Mucosa of rectum (tissue), 2 donors: Measurements from ENCODE around the gene PRCP.
"Not testable (repeated sequence)": the region's sequence is repeated elsewhere in the genome, so short reads cannot be mapped to it uniquely, and the experiment has no call there.

ENCODE experiments used
- H3K27ac ChIP-seq, 2 donors: one replicate each; pipeline ENCODE4 v1.7.0; 2013; ENCODE audit warnings: inconsistent platforms in 2 of 2, low read depth in 2 of 2, low read length in 2 of 2
- H3K27me3 ChIP-seq, 2 donors: one replicate each; pipeline ENCODE4 v1.7.0; 2013; ENCODE audit warnings: low read length in 2 of 2; ENCODE audit not compliant: control insufficient read depth in 2 of 2, insufficient read depth in 2 of 2
- H3K36me3 ChIP-seq, 2 donors: one replicate each; pipeline ENCODE4 v1.7.0; 2013; ENCODE audit warnings: low read length in 2 of 2; ENCODE audit not compliant: control insufficient read depth in 2 of 2, insufficient read depth in 2 of 2
- H3K4me1 ChIP-seq, 2 donors: one replicate each; pipeline ENCODE4 v1.7.0; 2013; ENCODE audit warnings: low read length in 2 of 2, mild to moderate bottlenecking in 1 of 2; ENCODE audit not compliant: control insufficient read depth in 2 of 2, insufficient read depth in 2 of 2
- H3K4me3 ChIP-seq, 2 donors: one replicate each; pipeline ENCODE4 v1.7.0; 2013; ENCODE audit warnings: low read length in 2 of 2
- H3K9ac ChIP-seq, 2 donors: one replicate each; pipeline ENCODE4 v1.7.0; 2013; ENCODE audit warnings: low read length in 2 of 2, low read depth in 1 of 2, mild to moderate bottlenecking in 1 of 2
- H3K9me3 ChIP-seq, 2 donors: one replicate each; pipeline ENCODE4 v1.7.0; 2013; ENCODE audit warnings: low read length in 2 of 2; ENCODE audit not compliant: control insufficient read depth in 2 of 2
- donor health status: healthy.
- donor health status: Normal muscosa, but diverticular disease.

Gene PRCP

GRCh38 chr11:82932564-82932963 is 32.3 kb upstream of the PRCP start:
- H3K27me3 ChIP-seq = no peaks in the 10 kb centered on the region

GRCh38 chr11:82930734-82931133 is 30.5 kb upstream of the PRCP start:
- H3K4me3 ChIP-seq = no peak overlapping the region
- no peak overlapping the region for H3K27ac ChIP-seq
- no peaks in the 10 kb centered on the region for H3K4me1 ChIP-seq
- H3K36me3 ChIP-seq = no peaks in the 10 kb centered on the region
- H3K9me3 ChIP-seq = no peaks in the 10 kb centered on the region
- no peaks in the 10 kb centered on the region for H3K27me3 ChIP-seq
- H3K9ac ChIP-seq = no peak overlapping the region

More at GRCh38 chr11:82932564-82932963, 32.3 kb upstream of the PRCP start:
- Histone ChIP-seq H3K36me3 (no peaks in the 10 kb centered on the region), H3K4me1 (no peaks in the 10 kb centered on the region), H3K9ac (no peak overlapping the region), H3K9me3 (no peaks in the 10 kb centered on the region), H3K27ac (no peak overlapping the region), H3K4me3 (no peak overlapping the region)

- no peaks in the 10 kb centered on the region for H3K4me1 ChIP-seq
- H3K9me3 ChIP-seq = no peaks in the 10 kb centered on the region
- no peaks in the 10 kb centered on the region for H3K27me3 ChIP-seq
- H3K9ac ChIP-seq = no peak overlapping the region
- no peaks in the 10 kb centered on the region for H3K36me3 ChIP-seq
- no peak overlapping the region for H3K27ac ChIP-seq
- H3K4me3 ChIP-seq = no peak overlapping the region
These were observed 30.0 kb upstream of the PRCP start for GRCh38 chr11:82930229-82930628.

- H3K4me1 ChIP-seq = no peaks in the 10 kb centered on the region
- H3K27ac ChIP-seq = no peak overlapping the region
- H3K36me3 ChIP-seq = no peaks in the 10 kb centered on the region
- no peak overlapping the region for H3K4me3 ChIP-seq
- no peaks in the 10 kb centered on the region for H3K9me3 ChIP-seq
- H3K9ac ChIP-seq = no peak overlapping the region
- no peaks in the 10 kb centered on the region for H3K27me3 ChIP-seq
These were observed 28.9 kb upstream of the PRCP start for GRCh38 chr11:82929121-82929520.

GRCh38 chr11:82927264-82927880 is 27.1 kb upstream of the PRCP start:
- H3K27ac ChIP-seq = no peak overlapping the region
- H3K4me3 ChIP-seq = no peak overlapping the region
- no peak overlapping the region for H3K9ac ChIP-seq
- H3K27me3 ChIP-seq = no peaks in the 10 kb centered on the region
- no peaks in the 10 kb centered on the region for H3K36me3 ChIP-seq
- no peaks in the 10 kb centered on the region for H3K4me1 ChIP-seq
- H3K9me3 ChIP-seq = no peaks in the 10 kb centered on the region

DNA sequence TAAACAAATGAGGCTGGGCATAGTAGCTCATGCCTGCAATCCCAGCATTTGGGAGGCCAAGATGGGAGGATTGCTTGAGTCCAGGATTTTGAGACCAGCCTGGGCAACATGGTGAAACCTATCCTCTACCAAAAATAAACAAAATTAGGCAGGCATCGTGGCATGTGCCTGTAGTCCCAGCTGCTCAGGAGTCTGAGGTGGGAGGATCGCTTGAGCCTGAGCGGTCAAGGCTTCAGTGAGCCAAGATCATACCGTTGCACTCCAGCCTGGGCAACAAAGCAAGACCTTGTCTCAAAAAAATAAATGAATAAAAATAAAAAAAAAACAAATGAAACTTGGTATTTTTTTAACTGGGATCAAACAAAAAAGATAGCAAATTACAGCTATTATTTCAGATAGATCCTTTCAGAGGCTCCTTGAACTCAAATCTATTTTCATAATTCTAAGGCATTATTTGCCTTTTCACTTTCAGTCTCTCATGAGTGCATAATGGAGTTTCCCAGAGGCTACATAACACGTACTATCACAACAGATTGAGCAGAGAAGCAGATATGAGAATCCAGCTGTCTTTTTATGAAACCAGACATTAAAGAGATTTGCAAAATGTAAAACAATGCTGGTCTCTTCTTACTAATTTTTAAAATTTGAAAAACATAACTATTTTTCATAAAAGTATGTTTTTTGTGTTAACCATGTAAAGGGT is 24.4 kb upstream of the PRCP start:
- H3K9me3 ChIP-seq = no peaks in the 10 kb centered on the region
- H3K27me3 ChIP-seq = no peaks in the 10 kb centered on the region
- H3K4me1 ChIP-seq = no peaks in the 10 kb centered on the region
- no peak overlapping the region for H3K27ac ChIP-seq
- no peaks in the 10 kb centered on the region for H3K36me3 ChIP-seq
- no peak overlapping the region for H3K4me3 ChIP-seq
- no peak overlapping the region for H3K9ac ChIP-seq

DNA sequence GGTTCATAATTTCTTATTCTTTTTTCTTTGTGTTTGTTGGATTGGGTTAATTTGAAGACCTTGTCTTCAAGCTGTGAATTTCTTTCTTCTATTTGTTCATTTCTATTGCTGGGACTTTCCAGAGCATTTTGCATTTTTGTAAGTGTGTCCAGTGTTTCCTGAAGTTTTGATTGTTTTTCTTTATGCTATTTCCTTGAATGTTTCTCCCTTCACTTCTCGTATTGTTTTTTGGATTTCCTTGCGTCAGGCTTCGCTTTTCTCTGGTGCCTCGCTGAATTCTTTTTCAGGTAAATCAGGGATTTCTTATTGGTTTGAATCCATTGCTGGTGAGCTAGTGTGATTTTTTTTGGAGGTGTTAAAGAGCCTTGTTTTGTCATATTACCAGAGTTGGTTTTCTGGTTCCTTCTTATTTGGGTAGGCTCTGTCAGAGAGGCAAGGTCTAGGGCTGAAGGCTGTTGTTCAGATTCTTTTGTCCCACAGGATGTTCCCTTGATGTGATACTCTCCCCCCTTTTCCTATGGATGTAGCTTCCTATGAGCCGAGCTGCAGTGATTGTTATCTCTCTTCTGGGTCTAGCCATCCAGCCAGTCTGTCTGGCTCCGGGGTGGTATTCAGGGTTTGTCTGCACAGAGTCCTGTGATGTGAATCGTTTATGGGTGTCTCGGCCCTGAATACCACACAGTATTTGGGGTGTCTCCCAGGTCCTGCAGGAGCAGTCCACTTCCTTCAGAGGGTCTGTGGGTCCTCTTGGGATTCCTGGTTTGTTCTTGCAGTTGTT is 22.4 kb upstream of the PRCP start:
- H3K36me3 ChIP-seq, H3K9me3 ChIP-seq, H3K27me3 ChIP-seq, H3K9ac ChIP-seq, H3K4me3 ChIP-seq, H3K27ac ChIP-seq, H3K4me1 ChIP-seq: not testable (repeated sequence)

DNA sequence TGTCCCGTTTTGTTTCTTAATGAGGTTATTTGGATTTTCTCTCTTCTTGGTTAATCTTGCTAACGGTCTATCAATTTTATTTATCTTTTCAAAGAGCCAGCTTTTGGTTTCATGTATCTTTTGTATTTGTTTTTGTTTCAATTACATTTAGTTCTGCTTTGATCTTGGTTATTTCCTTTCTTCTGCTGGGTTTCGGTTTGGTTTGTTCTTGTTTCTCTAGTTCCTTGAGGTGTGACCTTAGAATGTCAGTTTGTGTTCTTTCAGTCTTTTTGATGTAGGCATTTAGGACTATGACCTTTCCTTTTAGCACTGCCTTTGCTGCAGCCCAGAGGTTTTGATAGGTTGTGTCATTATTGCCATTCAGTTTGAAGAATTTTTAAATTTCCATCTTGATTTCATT is 20.0 kb upstream of the PRCP start:
- H3K9me3 ChIP-seq, H3K4me3 ChIP-seq, H3K4me1 ChIP-seq, H3K9ac ChIP-seq, H3K36me3 ChIP-seq, H3K27me3 ChIP-seq: not testable (repeated sequence)
- H3K27ac ChIP-seq = peak overlapping the region; percentile 43 to 51

GRCh38 chr11:82919786-82920185 is 19.6 kb upstream of the PRCP start:
- not testable (repeated sequence) for H3K27me3 ChIP-seq, H3K9me3 ChIP-seq, H3K4me3 ChIP-seq, H3K36me3 ChIP-seq, H3K9ac ChIP-seq, H3K4me1 ChIP-seq
- peak overlapping the region; percentile 21 to 43 for H3K27ac ChIP-seq

DNA sequence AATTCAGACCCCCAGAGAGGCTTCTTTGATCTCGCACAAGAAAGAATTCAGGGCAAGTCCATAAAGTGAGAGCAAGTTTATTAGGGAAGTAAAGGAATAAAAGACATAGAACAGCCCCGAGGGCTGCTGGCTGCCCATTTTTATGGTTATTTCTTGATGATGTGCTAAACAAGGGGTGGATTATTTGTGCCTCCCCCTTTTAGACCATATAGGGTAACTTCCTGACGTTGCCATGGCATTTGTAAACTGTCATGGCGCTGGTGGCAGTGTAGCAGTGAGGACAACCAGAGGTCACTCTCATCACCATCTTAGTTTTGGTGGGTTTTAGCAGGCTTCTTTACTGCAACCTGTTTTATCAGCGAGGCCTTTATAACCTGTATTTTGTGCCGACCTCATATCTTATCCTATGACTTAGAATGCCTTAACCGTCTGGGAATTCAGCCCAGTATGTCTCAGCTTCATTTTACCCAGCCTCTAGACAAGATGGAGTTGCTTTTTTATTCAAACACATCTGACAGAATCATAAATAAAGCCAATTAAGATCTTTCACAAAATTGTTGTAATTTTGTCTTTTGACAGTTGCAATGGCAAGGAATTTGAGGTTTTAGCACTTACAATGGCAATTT is 8.9 kb upstream of the PRCP start:
- Histone ChIP-seq H3K27ac (no peak overlapping the region), H3K9me3 (no peaks in the 10 kb centered on the region), H3K4me3 (no peak overlapping the region), H3K9ac (no peak overlapping the region), H3K36me3 (no peaks in the 10 kb centered on the region), H3K27me3 (no peaks in the 10 kb centered on the region), H3K4me1 (no peaks in the 10 kb centered on the region)
